Gastrocnemius medialis (tissue), 4 donors: ENCODE results near the gene LMX1A. TPM values are rescaled to one million over a fixed set of nuclear protein-coding genes. Genes with fewer than 3 reads are reported as not detected.

Experiments used
- ATAC-seq, 2 donors: fragments of 150-250 bp; one replicate each; pipeline ENCODE4 v1.9.1; 2016
- DNase-seq, 2 donors: peaks; one replicate each; pipeline ENCODE4 v3.0.0-alpha.2; 2019
- H3K27ac ChIP-seq, 4 donors: fragments of 200-600 bp; sonication (generic); 1 replicate in 1 of 4; 2 replicates in 3 of 4; pipeline ENCODE4 v1.5.1; 2016 to 2018; ENCODE audit warnings: mild to moderate bottlenecking in 2 of 4, moderate library complexity in 1 of 4
- H3K27me3 ChIP-seq, 3 donors: fragments of 200-600 bp; sonication (generic) in 2 of 3; 1 replicate in 1 of 3; 2 replicates in 2 of 3; pipeline versions ENCODE4 v1.5.1 to v1.6.0; 2016 to 2019; ENCODE audit warnings: mild to moderate bottlenecking in 1 of 3, moderate library complexity in 1 of 3
- H3K36me3 ChIP-seq, 2 donors: fragments of 200-600 bp; sonication (generic) in 1 of 2; one replicate each; pipeline ENCODE4 v1.5.1; 2017 to 2018
- H3K4me1 ChIP-seq, 2 donors: fragments of 200-600 bp; sonication (generic) in 1 of 2; one replicate each; pipeline ENCODE4 v1.5.1; 2016 to 2017; ENCODE audit warnings: mild to moderate bottlenecking in 2 of 2
- H3K4me3 ChIP-seq, 4 donors: fragments of 200-600 bp; sonication (generic) in 3 of 4; 1 replicate in 1 of 4; 2 replicates in 3 of 4; pipeline ENCODE4 v1.5.1; 2016 to 2019; ENCODE audit warnings: mild to moderate bottlenecking in 2 of 4
- H3K9me3 ChIP-seq, 3 donors: fragments of 200-600 bp; sonication (generic) in 2 of 3; 1 replicate in 1 of 3; 2 replicates in 2 of 3; pipeline ENCODE4 v1.5.1; 2016 to 2019
- POLR2A ChIP-seq, 2 donors: fragments of 450-650 bp; IDR thresholded peaks; one replicate each; pipeline ENCODE4 v1.6.1; 2017; ENCODE audit warnings: antibody characterized with exemption in 2 of 2, mild to moderate bottlenecking in 2 of 2, moderate library complexity in 2 of 2
- in situ Hi-C, 4 donors: fragments of 200-750 bp; cut with MboI; loops; one replicate each; pipeline versions ENCODE4 v1.15.0 to v1.8.0; 2017; ENCODE audit warnings: low sequenced_read_pairs in 4 of 4
- intact Hi-C: fragments of 100-400 bp; cut with DNase I; formaldehyde crosslinking; loops from one replicate; pipeline ENCODE4 v1.15.1; 2023; ENCODE audit warnings: low total_unique reads
- total RNA-seq, 4 donors: library from RNA; depleted of rRNA; stranded (reverse); fragments of >200 nt; gene quantifications; one replicate each; pipeline versions ENCODE4 v1.1.0 to v1.2.3, GENCODE V29; 2016
- TF ChIP-seq, protein P1 (sequence below), 5 experiments: fragments of 450-650 bp in 3 of 5; fragments of 200-600 bp in 2 of 5; sonication (generic) in 2 of 5; IDR thresholded peaks in 4 of 5; conservative IDR thresholded peaks in 1 of 5; 1 replicate in 4 of 5; 2 replicates in 1 of 5; pipeline ENCODE4 v1.5.1; 2016 to 2019; ENCODE audit warnings: antibody characterized with exemption in 5 of 5, mild to moderate bottlenecking in 3 of 5, moderate library complexity in 3 of 5

The LMX1A gene
- total RNA-seq, 4 donors from 2014 or later = 0.20 TPM; not detected in 3

DNA sequence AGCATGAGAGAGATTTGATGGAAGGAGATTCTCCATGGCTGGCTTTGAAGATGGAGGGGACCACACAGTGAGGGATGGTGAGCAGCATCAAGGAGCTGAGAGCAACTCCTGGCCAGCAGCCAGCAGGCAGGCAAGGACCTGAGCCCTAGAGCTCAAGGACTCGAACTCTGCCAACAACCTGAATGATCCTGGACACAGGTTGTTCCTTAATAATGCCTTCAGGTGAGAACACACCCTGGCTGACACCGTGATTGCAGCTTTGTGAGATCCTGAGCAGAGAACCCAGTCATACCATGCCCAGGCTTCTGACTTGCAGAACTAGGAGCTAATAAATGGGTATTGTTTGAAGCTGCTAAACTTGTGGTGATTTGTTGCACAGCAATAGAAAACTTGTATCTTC, 183.1 kb downstream of the LMX1A start:
- TF ChIP-seq, protein P1, sequence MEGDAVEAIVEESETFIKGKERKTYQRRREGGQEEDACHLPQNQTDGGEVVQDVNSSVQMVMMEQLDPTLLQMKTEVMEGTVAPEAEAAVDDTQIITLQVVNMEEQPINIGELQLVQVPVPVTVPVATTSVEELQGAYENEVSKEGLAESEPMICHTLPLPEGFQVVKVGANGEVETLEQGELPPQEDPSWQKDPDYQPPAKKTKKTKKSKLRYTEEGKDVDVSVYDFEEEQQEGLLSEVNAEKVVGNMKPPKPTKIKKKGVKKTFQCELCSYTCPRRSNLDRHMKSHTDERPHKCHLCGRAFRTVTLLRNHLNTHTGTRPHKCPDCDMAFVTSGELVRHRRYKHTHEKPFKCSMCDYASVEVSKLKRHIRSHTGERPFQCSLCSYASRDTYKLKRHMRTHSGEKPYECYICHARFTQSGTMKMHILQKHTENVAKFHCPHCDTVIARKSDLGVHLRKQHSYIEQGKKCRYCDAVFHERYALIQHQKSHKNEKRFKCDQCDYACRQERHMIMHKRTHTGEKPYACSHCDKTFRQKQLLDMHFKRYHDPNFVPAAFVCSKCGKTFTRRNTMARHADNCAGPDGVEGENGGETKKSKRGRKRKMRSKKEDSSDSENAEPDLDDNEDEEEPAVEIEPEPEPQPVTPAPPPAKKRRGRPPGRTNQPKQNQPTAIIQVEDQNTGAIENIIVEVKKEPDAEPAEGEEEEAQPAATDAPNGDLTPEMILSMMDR (IDR thresholded peaks at IDR 0.05 in 4 of 5, conservative IDR thresholded peaks at IDR 0.05 in 1 of 5) = no peak
- no peak for TF ChIP-seq POLR2A (IDR thresholded peaks at IDR 0.05)
- ATAC-seq = no peak
- Histone ChIP-seq H3K4me1 (no peaks in the 10 kb centered on the region), H3K9me3 (no peaks in the 10 kb centered on the region), H3K27ac (no peak overlapping the region), H3K4me3 (no peak overlapping the region), H3K27me3 (no peaks in the 10 kb centered on the region), H3K36me3 (no peaks in the 10 kb centered on the region)
- no peak for DNase-seq
- in situ Hi-C loops (no loop called here), intact Hi-C loops (no loop called here)

DNA sequence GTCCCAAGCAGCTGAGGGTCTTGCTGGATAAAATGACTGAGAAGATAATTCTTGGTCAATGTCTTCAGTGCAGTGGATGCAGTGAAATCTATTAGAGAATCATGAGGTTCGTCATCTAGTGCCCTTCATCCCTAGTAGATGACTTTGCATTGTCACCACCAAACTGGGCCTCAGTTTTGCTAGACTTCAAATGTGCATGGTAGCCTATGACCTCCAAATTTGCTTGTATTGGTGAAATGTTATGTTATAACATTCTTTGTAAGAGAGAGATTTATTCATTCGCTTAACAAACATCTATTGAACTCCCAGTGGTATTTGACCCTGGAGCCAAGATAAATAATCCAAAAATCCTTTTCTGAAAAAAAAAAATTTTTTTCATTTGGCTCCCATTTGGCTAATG, 183.8 kb downstream of the LMX1A start:
- in situ Hi-C loops = no loop called here
- Histone ChIP-seq H3K27me3 (no peaks in the 10 kb centered on the region), H3K4me1 (no peaks in the 10 kb centered on the region), H3K36me3 (no peaks in the 10 kb centered on the region), H3K27ac (no peak overlapping the region), H3K9me3 (no peaks in the 10 kb centered on the region), H3K4me3 (no peak overlapping the region)
- DNase-seq (no peak), ATAC-seq (no peak)
- no peak for TF ChIP-seq POLR2A (IDR thresholded peaks at IDR 0.05)
- TF ChIP-seq, protein P1 (IDR thresholded peaks at IDR 0.05 in 4 of 5, conservative IDR thresholded peaks at IDR 0.05 in 1 of 5) = no peak
- intact Hi-C loops = no loop called here

DNA sequence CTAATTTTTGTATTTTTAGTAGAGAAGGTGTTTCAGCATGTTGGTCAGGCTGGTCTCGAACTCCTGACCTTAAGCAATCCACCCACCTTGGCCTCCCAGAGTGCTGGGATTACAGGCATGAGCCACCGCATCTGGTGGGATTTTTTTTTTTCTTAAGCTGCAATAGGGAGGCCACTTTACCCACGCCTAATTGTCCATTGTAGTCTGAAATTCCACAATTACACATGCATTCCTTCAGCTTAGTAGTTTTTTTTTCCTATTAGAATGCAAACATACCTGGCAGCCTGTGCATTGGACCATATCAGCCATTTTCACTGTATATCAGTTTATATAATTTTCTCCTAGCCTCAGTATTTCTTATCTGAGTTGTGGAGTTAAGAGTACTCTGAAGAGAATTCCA, 186.8 kb downstream of the LMX1A start:
- ATAC-seq = no peak
- Histone ChIP-seq H3K27me3 (no peaks in the 10 kb centered on the region), H3K4me1 (no peaks in the 10 kb centered on the region), H3K27ac (no peak overlapping the region), H3K9me3 (no peaks in the 10 kb centered on the region), H3K36me3 (no peaks in the 10 kb centered on the region), H3K4me3 (no peak overlapping the region)
- TF ChIP-seq, protein P1 (IDR thresholded peaks at IDR 0.05 in 4 of 5, conservative IDR thresholded peaks at IDR 0.05 in 1 of 5) = no peak
- no peak for TF ChIP-seq POLR2A (IDR thresholded peaks at IDR 0.05)
- intact Hi-C loops (no loop called here), in situ Hi-C loops (no loop called here)
- no peak for DNase-seq

DNA sequence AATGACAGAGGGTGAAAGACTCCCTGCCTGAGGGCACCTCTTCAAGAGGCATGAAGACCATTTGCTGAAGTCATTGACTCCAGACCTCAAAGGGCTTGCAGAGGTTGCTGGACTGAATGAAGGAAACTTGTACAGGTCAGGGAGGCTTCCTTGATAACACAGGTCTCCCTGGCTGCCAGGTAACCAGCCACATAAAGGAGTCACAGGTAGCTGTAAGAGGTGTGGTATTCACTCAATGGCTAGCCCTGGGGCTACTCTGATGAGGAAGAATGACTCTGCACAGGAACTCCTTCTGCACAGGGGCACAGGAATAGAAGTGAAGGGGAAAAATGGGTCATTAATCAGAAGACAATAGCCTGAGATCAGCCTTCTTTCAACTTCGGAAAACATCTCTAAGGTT, 187.5 kb downstream of the LMX1A start:
- TF ChIP-seq, protein P1 (IDR thresholded peaks at IDR 0.05 in 4 of 5, conservative IDR thresholded peaks at IDR 0.05 in 1 of 5) = no peak
- no peak for TF ChIP-seq POLR2A (IDR thresholded peaks at IDR 0.05)
- ATAC-seq (no peak), DNase-seq (no peak)
- intact Hi-C loops (no loop called here), in situ Hi-C loops (no loop called here)
- Histone ChIP-seq H3K4me1 (no peaks in the 10 kb centered on the region), H3K27me3 (no peaks in the 10 kb centered on the region), H3K27ac (no peak overlapping the region), H3K36me3 (no peaks in the 10 kb centered on the region), H3K4me3 (no peak overlapping the region), H3K9me3 (no peaks in the 10 kb centered on the region)

DNA sequence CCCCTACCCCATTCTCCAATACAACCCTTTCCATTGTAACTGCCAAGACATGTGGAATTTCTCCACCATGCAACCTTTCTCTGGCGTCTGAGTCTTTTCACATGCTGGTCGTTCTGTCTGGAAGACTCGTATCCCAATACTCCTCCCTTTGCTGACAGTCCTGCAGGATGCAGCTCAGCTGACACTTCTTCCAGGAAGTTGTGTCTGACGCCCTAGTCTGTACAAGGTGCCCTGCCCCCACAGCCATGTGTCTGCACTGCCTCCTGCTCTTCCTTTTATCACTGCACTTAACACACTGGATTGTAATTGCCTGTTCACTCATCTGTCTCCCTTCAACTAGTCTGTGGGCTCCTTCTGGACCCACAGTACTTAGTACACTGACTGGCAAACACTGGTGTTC, 188.0 kb downstream of the LMX1A start:
- DNase-seq = no peak
- intact Hi-C loops (no loop called here), in situ Hi-C loops (no loop called here)
- no peaks in the 10 kb centered on the region for H3K9me3 ChIP-seq
- H3K4me1 ChIP-seq = no peaks in the 10 kb centered on the region
- H3K27me3 ChIP-seq = no peaks in the 10 kb centered on the region
- no peaks in the 10 kb centered on the region for H3K36me3 ChIP-seq
- H3K27ac ChIP-seq = no peak overlapping the region
- no peak for TF ChIP-seq POLR2A (IDR thresholded peaks at IDR 0.05)
- TF ChIP-seq, protein P1 (IDR thresholded peaks at IDR 0.05 in 4 of 5, conservative IDR thresholded peaks at IDR 0.05 in 1 of 5) = no peak
- no peak for ATAC-seq
- no peak overlapping the region for H3K4me3 ChIP-seq
